Measurements from ENCODE around the gene OSBPL3. TPM values are rescaled to one million over a fixed set of nuclear protein-coding genes. Genes with fewer than 3 reads are reported as not detected.

Gene OSBPL3
- total and polyA plus RNA-seq, 4 donors: 0.28 to 3.0 (median 1.1) TPM

DNA sequence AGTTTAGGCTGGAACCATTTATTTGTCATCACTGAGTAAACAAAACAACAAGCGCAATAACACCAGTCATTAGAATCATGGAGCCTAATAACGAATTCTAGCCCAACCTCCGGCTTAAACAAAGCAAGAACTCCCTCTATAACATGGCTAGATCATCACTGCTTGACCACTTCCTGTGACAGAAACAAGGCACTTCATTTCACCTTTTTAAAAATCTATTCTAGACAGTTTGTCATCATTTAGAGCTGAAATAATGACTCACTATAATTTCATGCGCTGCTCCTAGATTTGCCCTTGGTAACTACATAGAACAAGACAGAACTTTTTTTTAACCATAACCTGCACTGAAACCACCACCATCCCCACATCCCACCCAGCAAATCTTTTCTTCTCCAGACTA, 81.3 kb downstream of the OSBPL3 start:
- no peak overlapping the region for H3K4me3 ChIP-seq (ENCODE audit: low read depth in 1 of 3, low read length in 3 of 3)
- H3K9ac ChIP-seq (ENCODE audit: low read depth in 1 of 2, low read length in 2 of 2): no peak overlapping the region
- H3K9me3 ChIP-seq (ENCODE audit: control insufficient read depth in 4 of 4, low read length in 3 of 4): no peaks in the 10 kb centered on the region
- H3K27me3 ChIP-seq (ENCODE audit: control insufficient read depth in 4 of 4, insufficient read depth in 4 of 4, low read length in 3 of 4): no peaks in the 10 kb centered on the region
- 84% methylated on average over 4 of the region's 4 CpGs for WGBS
- H3K36me3 ChIP-seq (ENCODE audit: control insufficient read depth in 4 of 4, insufficient read depth in 3 of 4, low read depth in 1 of 4, low read length in 3 of 4): peaks cover 0 to 1% (median 0%) of the 10 kb centered on the region in 4 donors
- no peak overlapping the region for H3K27ac ChIP-seq (ENCODE audit: low read depth in 1 of 2, low read length in 2 of 2)
- TF ChIP-seq JUND (IDR thresholded peaks at IDR 0.05): no peak
- TF ChIP-seq EGR1 (IDR thresholded peaks at IDR 0.05; ENCODE audit: low read depth in 2 of 2): no peak
- TF ChIP-seq SP1 (IDR thresholded peaks at IDR 0.05): no peak
- TF ChIP-seq, protein P1, sequence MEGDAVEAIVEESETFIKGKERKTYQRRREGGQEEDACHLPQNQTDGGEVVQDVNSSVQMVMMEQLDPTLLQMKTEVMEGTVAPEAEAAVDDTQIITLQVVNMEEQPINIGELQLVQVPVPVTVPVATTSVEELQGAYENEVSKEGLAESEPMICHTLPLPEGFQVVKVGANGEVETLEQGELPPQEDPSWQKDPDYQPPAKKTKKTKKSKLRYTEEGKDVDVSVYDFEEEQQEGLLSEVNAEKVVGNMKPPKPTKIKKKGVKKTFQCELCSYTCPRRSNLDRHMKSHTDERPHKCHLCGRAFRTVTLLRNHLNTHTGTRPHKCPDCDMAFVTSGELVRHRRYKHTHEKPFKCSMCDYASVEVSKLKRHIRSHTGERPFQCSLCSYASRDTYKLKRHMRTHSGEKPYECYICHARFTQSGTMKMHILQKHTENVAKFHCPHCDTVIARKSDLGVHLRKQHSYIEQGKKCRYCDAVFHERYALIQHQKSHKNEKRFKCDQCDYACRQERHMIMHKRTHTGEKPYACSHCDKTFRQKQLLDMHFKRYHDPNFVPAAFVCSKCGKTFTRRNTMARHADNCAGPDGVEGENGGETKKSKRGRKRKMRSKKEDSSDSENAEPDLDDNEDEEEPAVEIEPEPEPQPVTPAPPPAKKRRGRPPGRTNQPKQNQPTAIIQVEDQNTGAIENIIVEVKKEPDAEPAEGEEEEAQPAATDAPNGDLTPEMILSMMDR (IDR thresholded peaks at IDR 0.05; ENCODE audit: low read depth, low read length, missing input control): no peak
- TF ChIP-seq, protein P2, sequence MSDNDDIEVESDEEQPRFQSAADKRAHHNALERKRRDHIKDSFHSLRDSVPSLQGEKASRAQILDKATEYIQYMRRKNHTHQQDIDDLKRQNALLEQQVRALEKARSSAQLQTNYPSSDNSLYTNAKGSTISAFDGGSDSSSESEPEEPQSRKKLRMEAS (IDR thresholded peaks at IDR 0.05): no peak
- TF ChIP-seq GABPA (IDR thresholded peaks at IDR 0.05 in 1 of 2, conservative IDR thresholded peaks at IDR 0.05 in 1 of 2): no peak
- no peak for TF ChIP-seq FOXA1 (IDR thresholded peaks at IDR 0.05)
- no peak for TF ChIP-seq TAF1 (conservative IDR thresholded peaks at IDR 0.05)
- no peak for TF ChIP-seq YY1 (IDR thresholded peaks at IDR 0.05)
- no peak for DNase-seq (ENCODE audit: low spot score)
- H3K4me1 ChIP-seq (ENCODE audit: control insufficient read depth in 4 of 4, insufficient read depth in 4 of 4, low read length in 3 of 4): peaks cover 0 to 4% (median 0%) of the 10 kb centered on the region in 4 donors

DNA sequence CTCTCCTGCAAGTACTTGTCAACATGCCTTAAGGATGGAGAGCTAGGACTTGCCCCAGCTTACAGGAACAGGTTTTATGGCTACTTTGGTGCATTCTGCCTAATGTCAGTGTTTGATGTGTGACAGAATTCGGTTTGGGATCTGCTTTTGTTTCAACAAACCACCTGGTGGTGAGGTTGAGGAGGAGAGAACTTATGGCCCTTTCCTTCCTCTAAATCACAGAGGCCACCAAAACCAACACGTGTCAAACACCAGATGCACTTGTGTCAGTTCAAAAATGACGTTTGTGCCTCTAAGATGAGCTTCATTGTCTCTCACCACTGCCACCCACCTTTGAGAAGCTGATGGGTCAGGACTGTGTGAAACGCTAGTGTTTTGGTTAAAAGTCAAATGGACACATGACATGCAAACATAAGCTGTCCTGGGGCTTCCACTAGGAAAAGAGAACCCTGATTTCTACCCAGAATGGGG, 83.9 kb downstream of the OSBPL3 start:
- WGBS: 64% methylated on average over 4 of the region's 4 CpGs
- TF ChIP-seq, protein P3, sequence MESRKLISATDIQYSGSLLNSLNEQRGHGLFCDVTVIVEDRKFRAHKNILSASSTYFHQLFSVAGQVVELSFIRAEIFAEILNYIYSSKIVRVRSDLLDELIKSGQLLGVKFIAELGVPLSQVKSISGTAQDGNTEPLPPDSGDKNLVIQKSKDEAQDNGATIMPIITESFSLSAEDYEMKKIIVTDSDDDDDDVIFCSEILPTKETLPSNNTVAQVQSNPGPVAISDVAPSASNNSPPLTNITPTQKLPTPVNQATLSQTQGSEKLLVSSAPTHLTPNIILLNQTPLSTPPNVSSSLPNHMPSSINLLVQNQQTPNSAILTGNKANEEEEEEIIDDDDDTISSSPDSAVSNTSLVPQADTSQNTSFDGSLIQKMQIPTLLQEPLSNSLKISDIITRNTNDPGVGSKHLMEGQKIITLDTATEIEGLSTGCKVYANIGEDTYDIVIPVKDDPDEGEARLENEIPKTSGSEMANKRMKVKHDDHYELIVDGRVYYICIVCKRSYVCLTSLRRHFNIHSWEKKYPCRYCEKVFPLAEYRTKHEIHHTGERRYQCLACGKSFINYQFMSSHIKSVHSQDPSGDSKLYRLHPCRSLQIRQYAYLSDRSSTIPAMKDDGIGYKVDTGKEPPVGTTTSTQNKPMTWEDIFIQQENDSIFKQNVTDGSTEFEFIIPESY (IDR thresholded peaks at IDR 0.05): no peak
- Histone ChIP-seq H3K27ac (ENCODE audit: low read depth in 1 of 2, low read length in 2 of 2) (no peak overlapping the region), H3K9ac (ENCODE audit: low read depth in 1 of 2, low read length in 2 of 2) (no peak overlapping the region), H3K4me3 (ENCODE audit: low read depth in 1 of 3, low read length in 3 of 3) (no peak overlapping the region), H3K4me1 (ENCODE audit: control insufficient read depth in 4 of 4, insufficient read depth in 4 of 4, low read length in 3 of 4) (no peaks in the 10 kb centered on the region), H3K27me3 (ENCODE audit: control insufficient read depth in 4 of 4, insufficient read depth in 4 of 4, low read length in 3 of 4) (no peaks in the 10 kb centered on the region), H3K9me3 (ENCODE audit: control insufficient read depth in 4 of 4, low read length in 3 of 4) (no peaks in the 10 kb centered on the region), H3K36me3 (ENCODE audit: control insufficient read depth in 4 of 4, insufficient read depth in 3 of 4, low read depth in 1 of 4, low read length in 3 of 4) (peaks cover 0 to 1% (median 0%) of the 10 kb centered on the region in 4 donors)
- DNase-seq (ENCODE audit: low spot score): no peak

DNA sequence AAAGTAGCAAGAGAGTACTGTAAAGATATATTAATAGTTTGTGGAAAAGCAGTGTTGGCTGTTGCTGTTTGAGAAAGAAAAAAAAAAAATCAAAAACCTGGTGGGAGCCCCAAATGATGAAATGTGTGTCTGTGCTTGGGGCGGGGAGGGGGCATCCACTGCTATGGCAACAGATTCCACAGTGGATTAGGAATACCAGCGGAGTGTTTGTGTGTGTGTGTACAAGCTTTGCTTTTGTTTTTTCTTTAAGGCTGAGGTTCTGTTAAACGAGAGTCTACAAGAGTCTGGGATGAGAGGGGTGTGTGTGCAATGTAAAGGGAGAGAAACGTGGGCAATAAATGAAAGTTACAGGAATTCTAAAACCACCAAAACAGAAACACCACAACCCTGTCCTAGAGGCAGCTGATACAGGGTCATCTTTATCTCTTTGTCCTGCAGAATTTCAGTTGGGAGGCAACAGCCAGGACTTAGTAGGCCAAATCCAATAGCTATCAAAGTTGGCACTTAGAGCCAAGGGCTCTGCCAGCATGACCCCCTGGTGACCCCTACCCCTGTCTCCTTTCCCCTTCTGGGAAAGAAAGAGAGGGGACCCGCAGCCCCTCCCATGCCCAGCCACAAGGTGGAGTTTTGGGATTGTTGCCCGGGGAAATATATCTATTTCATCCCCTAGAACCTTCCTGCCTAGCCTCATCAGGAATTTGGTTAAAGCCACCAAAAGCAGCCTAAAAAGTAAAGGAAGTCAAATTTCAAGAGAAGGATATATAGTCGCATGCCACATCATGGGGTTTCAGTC, 85.4 kb downstream of the OSBPL3 start:
- TF ChIP-seq, protein P4, sequence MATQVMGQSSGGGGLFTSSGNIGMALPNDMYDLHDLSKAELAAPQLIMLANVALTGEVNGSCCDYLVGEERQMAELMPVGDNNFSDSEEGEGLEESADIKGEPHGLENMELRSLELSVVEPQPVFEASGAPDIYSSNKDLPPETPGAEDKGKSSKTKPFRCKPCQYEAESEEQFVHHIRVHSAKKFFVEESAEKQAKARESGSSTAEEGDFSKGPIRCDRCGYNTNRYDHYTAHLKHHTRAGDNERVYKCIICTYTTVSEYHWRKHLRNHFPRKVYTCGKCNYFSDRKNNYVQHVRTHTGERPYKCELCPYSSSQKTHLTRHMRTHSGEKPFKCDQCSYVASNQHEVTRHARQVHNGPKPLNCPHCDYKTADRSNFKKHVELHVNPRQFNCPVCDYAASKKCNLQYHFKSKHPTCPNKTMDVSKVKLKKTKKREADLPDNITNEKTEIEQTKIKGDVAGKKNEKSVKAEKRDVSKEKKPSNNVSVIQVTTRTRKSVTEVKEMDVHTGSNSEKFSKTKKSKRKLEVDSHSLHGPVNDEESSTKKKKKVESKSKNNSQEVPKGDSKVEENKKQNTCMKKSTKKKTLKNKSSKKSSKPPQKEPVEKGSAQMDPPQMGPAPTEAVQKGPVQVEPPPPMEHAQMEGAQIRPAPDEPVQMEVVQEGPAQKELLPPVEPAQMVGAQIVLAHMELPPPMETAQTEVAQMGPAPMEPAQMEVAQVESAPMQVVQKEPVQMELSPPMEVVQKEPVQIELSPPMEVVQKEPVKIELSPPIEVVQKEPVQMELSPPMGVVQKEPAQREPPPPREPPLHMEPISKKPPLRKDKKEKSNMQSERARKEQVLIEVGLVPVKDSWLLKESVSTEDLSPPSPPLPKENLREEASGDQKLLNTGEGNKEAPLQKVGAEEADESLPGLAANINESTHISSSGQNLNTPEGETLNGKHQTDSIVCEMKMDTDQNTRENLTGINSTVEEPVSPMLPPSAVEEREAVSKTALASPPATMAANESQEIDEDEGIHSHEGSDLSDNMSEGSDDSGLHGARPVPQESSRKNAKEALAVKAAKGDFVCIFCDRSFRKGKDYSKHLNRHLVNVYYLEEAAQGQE (IDR thresholded peaks at IDR 0.05): no peak
- TF ChIP-seq SP1 (IDR thresholded peaks at IDR 0.05) (no peak), FOXA1 (IDR thresholded peaks at IDR 0.05) (no peak), GABPA (IDR thresholded peaks at IDR 0.05 in 1 of 2, conservative IDR thresholded peaks at IDR 0.05 in 1 of 2) (no peak), RAD21 (IDR thresholded peaks at IDR 0.05) (peak; percentile 34 to 54), HNF4A (conservative IDR thresholded peaks at IDR 0.05) (no peak), YY1 (IDR thresholded peaks at IDR 0.05) (no peak), JUND (IDR thresholded peaks at IDR 0.05) (no peak)
- TF ChIP-seq, protein P1 (IDR thresholded peaks at IDR 0.05; ENCODE audit: low read depth, low read length, missing input control): peak; percentile 16
- TF ChIP-seq, protein P5, sequence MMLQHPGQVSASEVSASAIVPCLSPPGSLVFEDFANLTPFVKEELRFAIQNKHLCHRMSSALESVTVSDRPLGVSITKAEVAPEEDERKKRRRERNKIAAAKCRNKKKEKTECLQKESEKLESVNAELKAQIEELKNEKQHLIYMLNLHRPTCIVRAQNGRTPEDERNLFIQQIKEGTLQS (IDR thresholded peaks at IDR 0.05): no peak
- no peak for DNase-seq (ENCODE audit: low spot score)
- 71% methylated on average over 7 of the region's 7 CpGs for WGBS
- H3K27ac ChIP-seq (ENCODE audit: low read depth in 1 of 2, low read length in 2 of 2): no peak overlapping the region
- no peaks in the 10 kb centered on the region for H3K4me1 ChIP-seq (ENCODE audit: control insufficient read depth in 4 of 4, insufficient read depth in 4 of 4, low read length in 3 of 4)
- H3K27me3 ChIP-seq (ENCODE audit: control insufficient read depth in 4 of 4, insufficient read depth in 4 of 4, low read length in 3 of 4): no peaks in the 10 kb centered on the region
- H3K36me3 ChIP-seq (ENCODE audit: control insufficient read depth in 4 of 4, insufficient read depth in 3 of 4, low read depth in 1 of 4, low read length in 3 of 4): peaks cover 0 to 1% (median 0%) of the 10 kb centered on the region in 4 donors
- H3K9ac ChIP-seq (ENCODE audit: low read depth in 1 of 2, low read length in 2 of 2): no peak overlapping the region
- H3K9me3 ChIP-seq (ENCODE audit: control insufficient read depth in 4 of 4, low read length in 3 of 4): no peaks in the 10 kb centered on the region
- H3K4me3 ChIP-seq (ENCODE audit: low read depth in 1 of 3, low read length in 3 of 3): no peak overlapping the region

Measured in liver (tissue), 9 donors.